HepG2 (cell line): ENCODE measurements around the gene SPCS1. TPM values are rescaled to one million over a fixed set of nuclear protein-coding genes. Genes with fewer than 3 reads are reported as not detected.

Source experiments
- ATAC-seq: fragments of 200-7000 bp; cut with Tn5 transposase; 3 replicates; pipeline ENCODE4 v1.9.1; 2020; ENCODE audit warnings: mild to moderate bottlenecking, moderate library complexity
- BruUV-seq: library from RNA; stranded (reverse); fragments of 400-500 nt; replicated peaks from 2 replicates; lab custom pipeline; 2021; lab: Mats Ljungman, UMichigan
- CTCF ChIA-PET: fragments of 300-600 bp; formaldehyde crosslinking; extraction: SDS; loops from one replicate; lab custom pipeline; 2021; ENCODE audit warnings: low total read pairs, inconsistent platforms, low intra/inter-chr PET ratio; lab: Yijun Ruan, JAX
- POLR2A ChIA-PET: fragments of 350-600 bp; sonication (Branson Sonifier 250); formaldehyde crosslinking; loops from one replicate; lab custom pipeline; 2020; ENCODE audit warnings: antibody characterized with exemption, inconsistent platforms; lab: Yijun Ruan, JAX
- DNase-seq: peaks from one replicate; pipeline ENCODE4 v3.0.0-alpha.2; 2015; ENCODE audit warnings: low spot score
- FAIRE-seq: peaks from 3 replicates; lab custom pipeline; 2011; peaks lifted over from hg19 to GRCh38; lab: Jason Lieb, UNC
- H2AFZ ChIP-seq: one replicate; pipeline ENCODE4 v1.6.1; 2011; ENCODE audit warnings: low read length, inconsistent platforms
- H3K27ac ChIP-seq: fragments of 300-600 bp; 3 replicates; pipeline ENCODE4 v1.8.0; 2011; ENCODE audit warnings: mixed run types, mild to moderate bottlenecking, mixed read lengths, low read length, inconsistent platforms; ENCODE audit not compliant: insufficient read depth; ENCODE audit errors: extremely low read length
- H3K27me3 ChIP-seq, 2 experiments: fragments of 200-600 bp in 1 of 2; 2 replicates in 1 of 2; 3 replicates in 1 of 2; pipeline versions ENCODE4 v1.6.0 to v1.8.0; 2011; ENCODE audit warnings: low read length in 2 of 2, mild to moderate bottlenecking in 2 of 2, moderate library complexity in 2 of 2, inconsistent platforms in 1 of 2; ENCODE audit not compliant: insufficient read depth in 2 of 2, control insufficient read depth in 1 of 2
- H3K36me3 ChIP-seq, 2 experiments: fragments of 200-600 bp in 1 of 2; replicated peaks in 1 of 2; 2 replicates in 1 of 2; 3 replicates in 1 of 2; pipeline versions ENCODE4 v1.5.1 to v1.8.0; 2011; ENCODE audit warnings: low read length in 2 of 2, inconsistent platforms in 1 of 2; ENCODE audit not compliant: insufficient read depth in 2 of 2, control insufficient read depth in 1 of 2
- H3K4me1 ChIP-seq: 2 replicates; pipeline ENCODE4 v1.5.1; 2012; ENCODE audit warnings: low read length, inconsistent platforms; ENCODE audit not compliant: insufficient read depth
- H3K4me2 ChIP-seq: 2 replicates; pipeline ENCODE4 v1.6.0; 2011; ENCODE audit warnings: low read depth, low read length, inconsistent platforms
- H3K4me3 ChIP-seq, 3 experiments: fragments of 200-600 bp in 1 of 3; sonication (generic), shearing (Covaris generic) in 1 of 3; replicated peaks in 1 of 3; 2 replicates each; pipeline ENCODE4 v1.5.1; 2011 to 2016; ENCODE audit warnings: low read length in 3 of 3, inconsistent platforms in 2 of 3, low read depth in 2 of 3, mild to moderate bottlenecking in 2 of 3, control low read depth in 1 of 3, mixed read lengths in 1 of 3; ENCODE audit not compliant: insufficient read depth in 1 of 3
- H3K79me2 ChIP-seq: one replicate; pipeline ENCODE4 v1.6.1; 2011; ENCODE audit warnings: low read length, inconsistent platforms; ENCODE audit not compliant: insufficient read depth
- H3K9ac ChIP-seq: 2 replicates; pipeline ENCODE4 v1.6.0; 2011; ENCODE audit warnings: mild to moderate bottlenecking, low read depth, low read length, inconsistent platforms; ENCODE audit not compliant: insufficient read depth
- H3K9me3 ChIP-seq: 2 replicates; pipeline ENCODE4 v1.5.1; 2012; ENCODE audit warnings: mild to moderate bottlenecking, low read length
- H4K20me1 ChIP-seq: 2 replicates; pipeline ENCODE4 v1.6.0; 2011; ENCODE audit warnings: inconsistent platforms, mild to moderate bottlenecking, low read length, moderate library complexity; ENCODE audit not compliant: insufficient read depth
- HDAC2 ChIP-seq: sonication (generic); formaldehyde crosslinking; IDR thresholded peaks from 2 replicates; pipeline ENCODE4 v1.4.0; 2020; ENCODE audit warnings: missing genetic modification reagents
- KLF9 ChIP-seq: IDR thresholded peaks from 2 replicates; pipeline ENCODE4 v1.6.1; 2016; ENCODE audit warnings: low read depth
- SIX4 ChIP-seq: sonication (generic); formaldehyde crosslinking; IDR thresholded peaks from 2 replicates; pipeline ENCODE4 v1.4.0; 2020; ENCODE audit warnings: missing genetic modification reagents
- SMARCC2 ChIP-seq: fragments of 450-650 bp; IDR thresholded peaks from 2 replicates; pipeline ENCODE4 v1.6.1; 2017; ENCODE audit warnings: antibody characterized with exemption, mild to moderate bottlenecking
- SNAI1 ChIP-seq: sonication (generic); formaldehyde crosslinking; IDR thresholded peaks from 2 replicates; pipeline ENCODE4 v1.5.0; 2020; ENCODE audit warnings: mild to moderate bottlenecking, missing genetic modification reagents, borderline replicate concordance
- TOPORS ChIP-seq: sonication (generic); formaldehyde crosslinking; IDR thresholded peaks from 2 replicates; pipeline ENCODE4 v1.8.0; 2023; ENCODE audit warnings: mild to moderate bottlenecking, missing genetic modification reagents
- ZEB1 ChIP-seq: IDR thresholded peaks from 2 replicates; pipeline ENCODE4 v1.6.1; 2012; ENCODE audit warnings: mild to moderate bottlenecking, low read depth, inconsistent platforms; ENCODE audit not compliant: insufficient replicate concordance
- ZNF101 ChIP-seq: sonication (generic); formaldehyde crosslinking; IDR thresholded peaks from 2 replicates; pipeline ENCODE4 v1.4.0; 2020; ENCODE audit warnings: mild to moderate bottlenecking, low read depth, missing genetic modification reagents, borderline replicate concordance
- ZNF230 ChIP-seq: sonication (generic); formaldehyde crosslinking; IDR thresholded peaks from 2 replicates; pipeline ENCODE4 v1.4.0; 2020; ENCODE audit warnings: mild to moderate bottlenecking, missing genetic modification reagents
- ZNF547 ChIP-seq: sonication (generic); formaldehyde crosslinking; IDR thresholded peaks from 2 replicates; pipeline ENCODE4 v1.5.1; 2020; ENCODE audit warnings: mild to moderate bottlenecking, missing genetic modification reagents
- ZNF7 ChIP-seq: IDR thresholded peaks from 2 replicates; pipeline ENCODE4 v1.6.1; 2016; ENCODE audit warnings: missing biosample characterization, missing genetic modification reagents
- WGBS: methylation state at CpG from one replicate; pipeline ENCODE4 v1.1.6; 2017; ENCODE audit warnings: low lambda C conversion rate; 5-methylcytosine and 5-hydroxymethylcytosine counted together
- in situ Hi-C: cut with HindIII; loops from 2 replicates; pipeline ENCODE4 v1.10.0; 2017; ENCODE audit warnings: low pct_unique_long_range_greater_than_20kb; ENCODE audit not compliant: extremely low pct_ligation_motif_present
- intact Hi-C: fragments of 100-400 bp; cut with micrococcal nuclease; formaldehyde crosslinking; loops from one replicate; pipeline ENCODE4 v1.10.0; 2022; ENCODE audit not compliant: unreplicated experiment
- polyA plus RNA-seq, 8 experiments: library from polyadenylated mRNA; depleted of rRNA in 3 of 8; stranded (reverse) in 7 of 8; unstranded in 1 of 8; fragments of >200 nt; fragmentation: Illumina TruSeq in 4 of 8; extraction: Trizol in 4 of 8; gene quantifications; 2 replicates each; pipeline versions ENCODE4 v1.2.1 to v1.2.3, GENCODE V29; 2011 to 2016; ENCODE audit warnings: low read depth in 4 of 8, missing spikeins in 1 of 8, mixed read lengths in 1 of 8; ENCODE audit not compliant: insufficient read depth in 1 of 8
- total RNA-seq, 5 experiments: library from RNA; depleted of rRNA; stranded (reverse); fragments of >200 nt; fragmentation: Illumina TruSeq; extraction: Trizol; gene quantifications; 2 replicates each; pipeline ENCODE4 v1.2.3, GENCODE V29; 2016; ENCODE audit warnings: low read depth in 1 of 5

The SPCS1 gene
- total and polyA plus RNA-seq, 2 of the 13 experiments (the other 11 are each of a cell fraction or from before 2014, with no cell fraction given), result 84.6 to 120 TPM

GRCh38 chr3:52721002-52721729, 15.3 kb downstream of the SPCS1 start:
- Histone ChIP-seq H3K27me3 (no peaks in the 10 kb centered on the region), H3K9me3 (no peaks in the 10 kb centered on the region), H3K4me3 (no peak overlapping the region), H4K20me1 (no peaks in the 10 kb centered on the region), H3K36me3 (peaks cover 0 to 5% of the 10 kb centered on the region in 2 experiments; a peak in 1 of 5 replicates), H3K27ac (no peak overlapping the region), H3K79me2 (no peaks in the 10 kb centered on the region), H3K4me1 (peaks cover 20% of the 10 kb centered on the region), H3K4me2 (no peak overlapping the region), H2AFZ (no peak overlapping the region), H3K9ac (no peak overlapping the region)
- ChIA-PET CTCF (no interaction called here), POLR2A (interaction anchor here (1.3 to 1.7 kb wide), 2 partner anchors 14 to 54 kb away, joined by 3 to 4 read pairs; no protein-coding TSS in a partner anchor)
- DNase-seq, result no peak
- TF ChIP-seq SIX4 (CRISPR knock-in tag) (no peak), SMARCC2 (no peak), HDAC2 (CRISPR knock-in tag) (no peak), ZNF7 (CRISPR knock-in tag) (no peak), ZNF230 (no peak), ZNF547 (CRISPR knock-in tag) (no peak), SNAI1 (CRISPR knock-in tag) (no peak)
- ATAC-seq, result no peak
- in situ Hi-C loops, result no loop called here
- intact Hi-C loops, result no loop called here
- 97% methylated on average over 6 of the region's 6 CpGs for WGBS
- BruUV-seq, result no TSS peak
- FAIRE-seq, result no peak

DNA sequence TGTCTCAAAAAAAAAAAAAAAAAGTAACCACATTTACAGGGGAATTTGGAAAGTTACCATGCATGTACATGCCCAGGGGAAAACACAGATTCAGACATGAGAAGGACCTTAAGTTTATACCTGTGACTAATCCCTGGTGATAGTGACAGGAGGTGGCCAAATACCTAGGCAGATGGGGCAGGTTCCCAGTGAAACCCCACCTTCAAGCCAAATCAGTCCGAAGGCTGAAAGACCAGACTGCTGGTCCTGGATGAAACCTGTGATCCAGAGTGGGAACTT, 15.8 kb downstream of the SPCS1 start:
- CTCF ChIA-PET, result no interaction called here
- POLR2A ChIA-PET, result interaction anchor here (1.3 to 1.7 kb wide), 2 partner anchors 14 to 53 kb away, joined by 3 to 4 read pairs; no protein-coding TSS in a partner anchor
- Histone ChIP-seq H3K27ac (no peak overlapping the region), H3K36me3 (peaks cover 0 to 5% of the 10 kb centered on the region in 2 experiments; a peak in 1 of 5 replicates), H3K4me3 (no peak overlapping the region), H3K9me3 (no peaks in the 10 kb centered on the region), H4K20me1 (no peaks in the 10 kb centered on the region), H3K4me2 (no peak overlapping the region), H3K27me3 (no peaks in the 10 kb centered on the region), H3K9ac (no peak overlapping the region), H3K4me1 (peaks cover 20% of the 10 kb centered on the region), H2AFZ (no peak overlapping the region), H3K79me2 (no peaks in the 10 kb centered on the region)
- WGBS, result 100% methylated on average over 1 of the region's 1 CpG
- BruUV-seq, result no TSS peak
- TF ChIP-seq ZEB1, result no peak
- no peak for TF ChIP-seq TOPORS (CRISPR knock-in tag)
- no peak for TF ChIP-seq ZNF101
- no peak for TF ChIP-seq KLF9
- ATAC-seq (no peak), DNase-seq (no peak), FAIRE-seq (no peak)
- intact Hi-C loops, result no loop called here
- in situ Hi-C loops, result no loop called here
